Measurements from ENCODE around the gene PHLDA2.

PHLDA2 gene

DNA sequence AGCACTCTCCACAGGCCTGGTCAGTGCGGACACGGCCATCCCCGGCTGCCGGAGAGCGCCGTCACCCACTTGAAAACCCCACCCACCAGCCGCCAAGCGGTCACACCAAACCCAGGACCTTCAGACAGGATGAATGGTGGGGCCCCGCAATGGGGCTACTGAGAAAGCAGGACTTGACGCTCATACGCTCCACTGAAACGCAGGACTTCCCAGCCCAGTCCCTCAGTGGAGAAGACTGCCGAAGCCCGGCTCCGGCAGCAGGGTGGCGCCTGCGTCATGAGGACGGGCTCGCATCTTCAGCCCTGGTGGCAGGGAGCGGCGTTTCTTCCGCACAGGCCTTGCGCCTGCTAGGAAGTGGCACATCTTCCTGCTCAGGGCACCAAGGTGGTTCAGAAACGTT lies 15.3 kb upstream of the PHLDA2 start:
- Histone ChIP-seq H3K4me3 (ENCODE audit: low read depth, low read length) (no peak overlapping the region), H3K27ac (no peak overlapping the region), H3K27me3 (replicated peaks) (no peaks in the 10 kb centered on the region), H3K36me3 (replicated peaks) (peaks cover 24% of the 10 kb centered on the region)
- in situ Hi-C loops (cut with HindIII; ENCODE audit: low pct_ligation_motif_present, low sequenced_read_pairs), result no loop called here
- no peak for DNase-seq
- TF ChIP-seq, protein P1, sequence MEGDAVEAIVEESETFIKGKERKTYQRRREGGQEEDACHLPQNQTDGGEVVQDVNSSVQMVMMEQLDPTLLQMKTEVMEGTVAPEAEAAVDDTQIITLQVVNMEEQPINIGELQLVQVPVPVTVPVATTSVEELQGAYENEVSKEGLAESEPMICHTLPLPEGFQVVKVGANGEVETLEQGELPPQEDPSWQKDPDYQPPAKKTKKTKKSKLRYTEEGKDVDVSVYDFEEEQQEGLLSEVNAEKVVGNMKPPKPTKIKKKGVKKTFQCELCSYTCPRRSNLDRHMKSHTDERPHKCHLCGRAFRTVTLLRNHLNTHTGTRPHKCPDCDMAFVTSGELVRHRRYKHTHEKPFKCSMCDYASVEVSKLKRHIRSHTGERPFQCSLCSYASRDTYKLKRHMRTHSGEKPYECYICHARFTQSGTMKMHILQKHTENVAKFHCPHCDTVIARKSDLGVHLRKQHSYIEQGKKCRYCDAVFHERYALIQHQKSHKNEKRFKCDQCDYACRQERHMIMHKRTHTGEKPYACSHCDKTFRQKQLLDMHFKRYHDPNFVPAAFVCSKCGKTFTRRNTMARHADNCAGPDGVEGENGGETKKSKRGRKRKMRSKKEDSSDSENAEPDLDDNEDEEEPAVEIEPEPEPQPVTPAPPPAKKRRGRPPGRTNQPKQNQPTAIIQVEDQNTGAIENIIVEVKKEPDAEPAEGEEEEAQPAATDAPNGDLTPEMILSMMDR (IDR thresholded peaks at IDR 0.05; ENCODE audit: low read depth, low read length, missing control alignments), result no peak

DNA sequence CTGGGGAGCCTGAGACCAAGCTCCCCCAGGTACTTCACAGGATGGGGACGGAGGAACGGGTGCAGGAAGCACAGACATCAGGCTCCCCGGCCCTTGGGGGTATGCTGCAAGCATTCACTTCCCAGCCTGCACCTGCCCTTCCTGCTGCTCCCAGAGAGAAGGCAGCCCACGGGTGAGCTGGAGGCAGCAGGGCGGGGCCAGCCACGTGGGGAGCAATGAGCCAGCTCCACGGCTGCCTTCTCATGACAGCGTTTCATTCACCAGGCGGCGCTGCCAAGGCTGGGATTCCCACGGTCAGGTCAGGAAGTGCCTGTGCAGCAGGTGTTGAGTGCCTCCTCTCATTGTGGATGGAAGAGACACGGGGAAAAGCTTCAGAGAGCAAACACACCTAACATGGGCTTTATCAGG lies 14.5 kb upstream of the PHLDA2 start:
- no peak for DNase-seq

DNA sequence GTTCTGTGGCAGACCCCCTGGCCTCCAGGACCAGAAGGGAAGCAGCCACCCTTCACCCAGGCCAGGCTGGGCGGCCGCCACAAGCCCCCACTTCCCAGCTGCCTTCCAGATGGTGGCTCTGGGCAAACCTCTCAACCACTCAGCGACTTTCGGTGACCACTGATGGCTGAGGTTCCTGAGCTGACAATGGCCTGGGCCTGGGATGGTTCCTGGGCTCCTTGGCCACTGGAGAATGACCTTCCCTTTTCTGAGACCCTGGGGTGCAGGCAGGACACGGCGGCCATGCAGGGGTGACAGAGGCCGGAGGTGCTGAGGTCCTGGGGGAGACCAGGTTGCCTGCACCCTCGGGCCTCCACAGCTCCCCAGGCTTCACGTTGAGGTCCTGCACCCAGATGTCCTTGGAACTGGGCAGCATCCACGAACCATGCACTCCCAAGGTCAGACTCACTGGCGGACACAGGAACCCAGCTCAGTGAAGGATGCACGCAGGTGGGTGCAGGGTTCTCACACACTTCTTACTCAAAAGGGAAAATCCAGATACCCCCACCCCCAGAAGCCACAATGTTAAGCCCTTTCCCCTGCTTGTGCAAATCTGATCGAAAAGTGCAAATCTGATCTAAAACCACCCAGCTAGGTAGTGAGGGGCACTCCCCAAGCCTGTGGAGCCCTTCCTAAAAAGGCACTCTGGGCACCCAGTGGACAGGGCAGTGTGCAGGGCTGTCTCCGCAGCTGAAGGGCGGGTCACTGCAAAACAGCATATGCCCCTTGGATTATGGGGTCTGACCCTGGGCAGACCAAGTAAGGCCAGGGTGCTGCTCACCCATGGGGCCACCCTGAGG lies 13.9 kb upstream of the PHLDA2 start:
- Histone ChIP-seq H3K4me3 (ENCODE audit: low read depth, low read length) (no peak overlapping the region), H3K36me3 (replicated peaks) (peaks cover 20% of the 10 kb centered on the region), H3K27me3 (replicated peaks) (no peaks in the 10 kb centered on the region), H3K27ac (no peak overlapping the region)
- in situ Hi-C loops (cut with HindIII; ENCODE audit: low pct_ligation_motif_present, low sequenced_read_pairs), result no loop called here
- TF ChIP-seq, protein P1 (IDR thresholded peaks at IDR 0.05; ENCODE audit: low read depth, low read length, missing control alignments), result no peak
- no peak for DNase-seq

More for the DNA sequence above, 14.5 kb upstream of the PHLDA2 start:
- TF ChIP-seq, protein P1 (IDR thresholded peaks at IDR 0.05; ENCODE audit: low read depth, low read length, missing control alignments), result no peak
- no peaks in the 10 kb centered on the region for H3K27me3 ChIP-seq (replicated peaks)
- H3K4me3 ChIP-seq (ENCODE audit: low read depth, low read length), result no peak overlapping the region
- in situ Hi-C loops (cut with HindIII; ENCODE audit: low pct_ligation_motif_present, low sequenced_read_pairs), result no loop called here
- H3K36me3 ChIP-seq (replicated peaks), result peaks cover 24% of the 10 kb centered on the region
- H3K27ac ChIP-seq, result no peak overlapping the region

DNA sequence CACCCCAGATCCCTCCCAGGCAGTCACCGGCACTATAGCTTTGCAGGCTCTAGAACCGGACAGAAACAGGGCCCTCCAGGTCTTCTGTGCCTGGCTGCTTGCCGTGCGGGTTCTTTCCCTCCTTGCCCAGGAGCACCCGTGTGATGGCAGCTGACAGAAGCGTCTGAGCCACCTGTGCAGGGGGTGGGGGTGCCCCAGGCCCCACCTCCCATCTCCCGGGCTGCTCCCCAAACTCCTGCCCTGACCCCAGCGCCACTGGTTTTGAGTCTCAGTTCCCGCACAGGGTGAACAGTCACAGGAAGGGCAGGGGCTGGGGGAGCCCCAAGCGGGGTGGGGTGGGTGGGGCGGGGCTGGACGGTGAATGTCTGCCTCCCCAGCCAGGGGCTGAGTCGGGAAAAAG lies 13.2 kb upstream of the PHLDA2 start:
- TF ChIP-seq, protein P1 (IDR thresholded peaks at IDR 0.05; ENCODE audit: low read depth, low read length, missing control alignments), result no peak
- in situ Hi-C loops (cut with HindIII; ENCODE audit: low pct_ligation_motif_present, low sequenced_read_pairs), result no loop called here
- peaks cover 15% of the 10 kb centered on the region for H3K36me3 ChIP-seq (replicated peaks)
- H3K27ac ChIP-seq, result no peak overlapping the region
- no peaks in the 10 kb centered on the region for H3K27me3 ChIP-seq (replicated peaks)
- DNase-seq, result no peak
- H3K4me3 ChIP-seq (ENCODE audit: low read depth, low read length), result no peak overlapping the region

DNA sequence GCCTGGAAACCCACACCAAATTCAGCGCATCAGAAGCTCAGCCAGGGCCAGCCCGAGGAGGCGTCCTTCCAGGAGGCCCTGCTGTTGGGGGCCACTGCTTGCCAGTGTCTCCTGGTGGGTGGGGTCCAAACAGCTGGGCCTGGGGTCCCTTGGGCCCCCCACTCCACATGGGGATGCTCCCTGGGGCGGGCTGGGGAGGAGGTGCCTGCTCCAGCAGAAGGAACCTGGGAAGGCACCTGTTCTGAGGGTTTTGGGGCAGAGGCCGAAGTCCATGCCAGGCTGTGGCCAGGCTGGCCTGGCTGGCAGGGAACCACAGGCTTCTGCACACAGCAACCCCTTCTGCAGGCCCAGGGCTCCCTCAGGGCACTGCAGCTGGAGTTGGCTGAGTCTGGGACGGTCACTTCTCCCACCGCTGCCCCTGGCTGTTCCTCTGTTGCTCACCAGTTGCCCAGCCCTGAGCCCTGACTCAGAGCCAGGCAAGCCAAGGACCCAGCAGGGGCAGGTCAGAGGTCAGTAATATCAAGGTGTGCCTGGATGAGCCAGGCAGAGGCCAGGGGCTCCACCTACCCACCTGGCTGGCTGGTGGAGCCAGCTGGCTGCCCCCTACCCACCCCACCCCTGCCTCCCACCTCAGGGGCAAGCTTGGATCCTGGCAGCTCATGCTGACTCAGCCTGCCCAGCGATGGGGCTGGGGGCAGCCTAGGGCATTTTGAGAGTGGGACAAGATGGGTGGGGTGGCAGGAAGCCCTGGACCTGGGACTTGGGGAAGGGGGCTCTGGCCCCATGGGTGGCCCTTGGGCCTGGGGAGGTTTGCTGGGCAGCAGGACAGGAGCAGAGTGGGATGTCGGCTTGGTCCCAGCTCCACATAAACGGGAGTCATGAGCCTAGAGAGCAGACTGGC lies 12.0 kb upstream of the PHLDA2 start:
- Histone ChIP-seq H3K36me3 (replicated peaks) (peaks cover 15% of the 10 kb centered on the region), H3K4me3 (ENCODE audit: low read depth, low read length) (no peak overlapping the region), H3K27ac (no peak overlapping the region), H3K27me3 (replicated peaks) (no peaks in the 10 kb centered on the region)
- TF ChIP-seq, protein P1 (IDR thresholded peaks at IDR 0.05; ENCODE audit: low read depth, low read length, missing control alignments), result no peak
- DNase-seq, result no peak
- in situ Hi-C loops (cut with HindIII; ENCODE audit: low pct_ligation_motif_present, low sequenced_read_pairs), result no loop called here

Measured in brain microvascular endothelial cell (primary cell).